ENCODE results near the gene MYEF2. TPM values are rescaled to one million over a fixed set of nuclear protein-coding genes. Genes with fewer than 3 reads are reported as not detected.

MYEF2 gene
- total and polyA plus RNA-seq, 2 of the 8 experiments (the other 6 are each of a cell fraction or from before 2014, with no cell fraction given) = 18.9 to 79.2 TPM

DNA sequence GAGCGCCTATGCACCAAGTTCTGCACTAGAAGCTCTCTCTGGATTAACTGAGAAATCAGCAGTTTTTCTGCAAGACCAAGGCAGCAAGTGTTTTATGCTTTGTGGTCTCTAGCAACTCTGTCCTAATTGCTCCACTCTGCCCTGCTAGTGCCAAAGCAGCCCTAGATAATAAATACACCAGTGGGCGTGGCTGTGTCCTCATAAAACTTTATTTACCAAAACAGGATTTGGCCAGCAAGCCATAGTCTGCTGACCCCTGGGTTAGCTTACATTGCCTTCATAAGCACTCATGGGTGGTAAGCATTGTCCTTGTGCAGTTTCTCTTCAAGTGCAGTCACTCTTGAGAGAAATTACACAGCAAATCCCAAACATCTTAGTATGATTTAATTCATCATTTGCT lies 88.0 kb downstream of the MYEF2 start:
- Histone ChIP-seq H4K91ac (replicated peaks; ENCODE audit: insufficient read length, low read length) (no peak overlapping the region), H3K79me2 (ENCODE audit: control insufficient read depth in 1 of 2, insufficient read depth in 2 of 2, low read length in 2 of 2) (no peaks in the 10 kb centered on the region), H3K4me1 (replicated peaks in 1 of 4; ENCODE audit: control insufficient read depth in 3 of 4, insufficient read depth in 4 of 4, low read length in 3 of 4) (no peaks in the 10 kb centered on the region), H2BK120ac (replicated peaks; ENCODE audit: low read depth, low read length) (no peak overlapping the region), H3K23ac (ENCODE audit: insufficient read length) (no peak overlapping the region), H3K18ac (ENCODE audit: extremely low read depth, low read length) (no peak overlapping the region), H3K4ac (replicated peaks; ENCODE audit: insufficient read length, low read depth, low read length) (no peak overlapping the region), H2BK20ac (ENCODE audit: low read length) (no peak overlapping the region), H3K4me3 (ENCODE audit: extremely low read depth in 1 of 4, insufficient read depth in 2 of 4, low read depth in 3 of 4, low read length in 4 of 4) (no peak overlapping the region), H3K27ac (ENCODE audit: low read depth, low read length) (no peak overlapping the region), H4K8ac (ENCODE audit: extremely low read depth, insufficient read depth, low read length) (no peak overlapping the region), H3K4me2 (ENCODE audit: insufficient read depth in 1 of 2, low read depth in 2 of 2, low read length in 2 of 2) (no peak overlapping the region), H3K23me2 (ENCODE audit: low read depth, low read length) (no peaks in the 10 kb centered on the region), H3K9me3 (ENCODE audit: insufficient read depth in 2 of 2, low read depth in 1 of 2, low read length in 1 of 2) (peaks cover 14 to 15% of the 10 kb centered on the region in 2 experiments; a peak in 3 of 4 replicates), H2BK12ac (ENCODE audit: low read depth, low read length) (no peak overlapping the region), H4K20me1 (replicated peaks in 1 of 2; ENCODE audit: control insufficient read depth in 1 of 2, insufficient read depth in 2 of 2, low read length in 2 of 2) (no peaks in the 10 kb centered on the region), H2BK15ac (ENCODE audit: low read length) (no peak overlapping the region), H3K14ac (ENCODE audit: insufficient read length) (no peak overlapping the region), H2AFZ (ENCODE audit: low read length) (no peak overlapping the region), H2BK5ac (ENCODE audit: low read depth, low read length) (no peak overlapping the region), H3K56ac (replicated peaks; ENCODE audit: insufficient read length, low read depth, low read length) (no peak overlapping the region), H2AK5ac (ENCODE audit: low read depth, low read length) (no peak overlapping the region), H3K27me3 (replicated peaks in 1 of 4; ENCODE audit: control insufficient read depth in 3 of 4, extremely low read depth in 1 of 4, insufficient read depth in 3 of 4, low read length in 3 of 4) (no peaks in the 10 kb centered on the region), H3K36me3 (ENCODE audit: control insufficient read depth in 2 of 4, insufficient read depth in 4 of 4, low read length in 3 of 4) (no peaks in the 10 kb centered on the region), H3K79me1 (ENCODE audit: low read depth, low read length) (no peaks in the 10 kb centered on the region), H3K9ac (replicated peaks in 1 of 4; ENCODE audit: extremely low read depth in 1 of 4, low read depth in 3 of 4, low read length in 3 of 4) (no peak overlapping the region), H4K5ac (ENCODE audit: insufficient read length, low read depth, low read length) (no peak overlapping the region)
- TF ChIP-seq KDM4A (IDR thresholded peaks at IDR 0.05; ENCODE audit: low read depth, low read length, severe bottlenecking) (no peak), CHD1 (IDR thresholded peaks at IDR 0.05; ENCODE audit: low read depth, low read length) (no peak)
- no peak for FAIRE-seq
- ChIA-PET POLR2A (ENCODE audit: partially characterized antibody) (no interaction called here), CTCF (ENCODE audit: partially characterized antibody) (interaction anchor here (0.8 to 0.9 kb wide), 2 partner anchors 250 to 437 kb away, joined by 3 to 4 read pairs; no protein-coding TSS in a partner anchor)
- 76% methylated on average over 2 of the region's 2 CpGs; no CpG with 5 or more reads in 1 of the 2 experiments for WGBS, 2 experiments (ENCODE audit: extremely low coverage in 1 of 2, insufficient coverage in 1 of 2, insufficient read length in 1 of 2, insufficient replicate concordance in 2 of 2, low coverage in 1 of 2, low lambda C conversion rate in 2 of 2, missing lambda C conversion rate in 1 of 2)
- DNase-seq (ENCODE audit: low read depth in 1 of 2, low spot score in 2 of 2) = no peak
